Activated CD8-positive, alpha-beta T cell treated with anti-CD3 and anti-CD28 coated beads, Interleukin-2, amount 10 ng/mL, durations not matched to agents 7 days and 5 days (primary cell): ENCODE measurements around the gene GP5. TPM values are rescaled to one million over a fixed set of nuclear protein-coding genes. Genes with fewer than 3 reads are reported as not detected.

Source experiments
- ATAC-seq: fragments of 150-1000 bp; cut with Tn5 transposase; one replicate; pipeline ENCODE4 v1.10.0; 2021; ENCODE audit warnings: moderate library complexity
- CTCF ChIA-PET: fragments of 350-600 bp; sonication (Branson Sonifier 250); formaldehyde crosslinking; loops from one replicate; lab custom pipeline; 2021; ENCODE audit warnings: antibody characterized with exemption; lab: Charles Lee
- POLR2A ChIA-PET: fragments of 350-600 bp; sonication (Branson Sonifier 250); formaldehyde crosslinking; loops from one replicate; lab custom pipeline; 2021; ENCODE audit warnings: antibody characterized with exemption; lab: Charles Lee
- DNase-seq: peaks from one replicate; pipeline ENCODE4 v3.0.0-alpha.2; 2020
- H3K27ac Mint-ChIP-seq: one replicate; pipeline ENCODE4 v1.8.0; 2021; ENCODE audit warnings: mild to moderate bottlenecking, mixed read lengths
- H3K27me3 Mint-ChIP-seq: one replicate; pipeline ENCODE4 v1.8.0; 2021; ENCODE audit warnings: low read depth, mixed read lengths
- H3K36me3 Mint-ChIP-seq: one replicate; pipeline ENCODE4 v1.8.0; 2021; ENCODE audit warnings: low read depth, mixed read lengths
- H3K4me1 Mint-ChIP-seq: one replicate; pipeline ENCODE4 v1.8.0; 2021; ENCODE audit warnings: low read depth, mixed read lengths
- H3K4me3 Mint-ChIP-seq: one replicate; pipeline ENCODE4 v1.8.0; 2021; ENCODE audit warnings: mild to moderate bottlenecking, mixed read lengths
- H3K9me3 Mint-ChIP-seq: one replicate; pipeline ENCODE4 v1.8.0; 2022; ENCODE audit warnings: mixed read lengths; ENCODE audit not compliant: insufficient read depth
- total RNA-seq, 2 experiments: library from RNA; stranded (reverse); gene quantifications; one replicate each; pipeline ENCODE4 v1.2.3, GENCODE V29; 2021

Gene GP5
- total RNA-seq, 2 experiments from 2014 or later = 1.3 to 1.4 TPM

- no peak overlapping the region for H3K4me3 Mint-ChIP-seq
- POLR2A ChIA-PET = no interaction called here
- H3K36me3 Mint-ChIP-seq = no peaks in the 10 kb centered on the region
- CTCF ChIA-PET = interaction anchor here (1.4 kb wide), 1 partner anchor 585 kb away, joined by 3 read pairs; no protein-coding TSS in a partner anchor
- H3K27ac Mint-ChIP-seq = no peak overlapping the region
- H3K4me1 Mint-ChIP-seq = no peaks in the 10 kb centered on the region
- peaks cover 8% of the 10 kb centered on the region for H3K27me3 Mint-ChIP-seq
- ATAC-seq (no peak), DNase-seq (no peak)
- no peaks in the 10 kb centered on the region for H3K9me3 Mint-ChIP-seq
Measured at GRCh38 chr3:194364314-194364651, 34.8 kb downstream of the GP5 start.

GRCh38 chr3:194360568-194360967, 38.5 kb downstream of the GP5 start:
- Mint-ChIP-seq H3K4me1 (no peaks in the 10 kb centered on the region), H3K36me3 (no peaks in the 10 kb centered on the region), H3K4me3 (no peak overlapping the region), H3K9me3 (no peaks in the 10 kb centered on the region), H3K27me3 (no peaks in the 10 kb centered on the region), H3K27ac (no peak overlapping the region)
- ATAC-seq (no peak), DNase-seq (no peak)
- ChIA-PET CTCF (interaction anchor here (2.3 kb wide), 1 partner anchor 17 kb away, joined by 8 read pairs; no protein-coding TSS in a partner anchor), POLR2A (interaction anchor here (0.5 kb wide), 1 partner anchor 255 kb away, joined by 3 read pairs; no protein-coding TSS in a partner anchor)

GRCh38 chr3:194357681-194358080, 41.4 kb downstream of the GP5 start:
- no peak for ATAC-seq
- Mint-ChIP-seq H3K4me1 (no peaks in the 10 kb centered on the region), H3K9me3 (no peaks in the 10 kb centered on the region), H3K27ac (no peak overlapping the region), H3K36me3 (no peaks in the 10 kb centered on the region), H3K4me3 (no peak overlapping the region), H3K27me3 (no peaks in the 10 kb centered on the region)
- ChIA-PET CTCF (no interaction called here), POLR2A (interaction anchor here (0.6 kb wide), 1 partner anchor 227 kb away, joined by 3 read pairs; no protein-coding TSS in a partner anchor)
- DNase-seq = no peak

GRCh38 chr3:194355379-194355778, 43.7 kb downstream of the GP5 start:
- ChIA-PET CTCF (interaction anchor here (1.0 to 1.4 kb wide), 2 partner anchors 11 to 48 kb away, joined by 3 to 7 read pairs; no protein-coding TSS in a partner anchor), POLR2A (no interaction called here)
- no peak overlapping the region for H3K4me3 Mint-ChIP-seq
- no peaks in the 10 kb centered on the region for H3K36me3 Mint-ChIP-seq
- no peak overlapping the region for H3K27ac Mint-ChIP-seq
- no peaks in the 10 kb centered on the region for H3K4me1 Mint-ChIP-seq
- no peaks in the 10 kb centered on the region for H3K27me3 Mint-ChIP-seq
- DNase-seq = no peak
- no peaks in the 10 kb centered on the region for H3K9me3 Mint-ChIP-seq
- ATAC-seq = no peak

- CTCF ChIA-PET = no interaction called here
- POLR2A ChIA-PET = no interaction called here
Measured at GRCh38 chr3:194354315-194354714, 44.8 kb downstream of the GP5 start.

GRCh38 chr3:194352667-194353246, 46.3 kb downstream of the GP5 start:
- no peak overlapping the region for H3K4me3 Mint-ChIP-seq
- no peak overlapping the region for H3K27ac Mint-ChIP-seq
- H3K9me3 Mint-ChIP-seq = no peaks in the 10 kb centered on the region
- H3K27me3 Mint-ChIP-seq = no peaks in the 10 kb centered on the region
- ChIA-PET POLR2A (no interaction called here), CTCF (interaction anchor here (0.6 to 1.0 kb wide), 2 partner anchors 8 to 10 kb away, joined by 3 read pairs; no protein-coding TSS in a partner anchor)
- DNase-seq (no peak), ATAC-seq (no peak)
- H3K4me1 Mint-ChIP-seq = no peaks in the 10 kb centered on the region
- no peaks in the 10 kb centered on the region for H3K36me3 Mint-ChIP-seq

More at GRCh38 chr3:194354315-194354714, 44.8 kb downstream of the GP5 start:
- DNase-seq (no peak), ATAC-seq (no peak)
- Mint-ChIP-seq H3K4me1 (no peaks in the 10 kb centered on the region), H3K27me3 (no peaks in the 10 kb centered on the region), H3K36me3 (no peaks in the 10 kb centered on the region), H3K9me3 (no peaks in the 10 kb centered on the region), H3K27ac (no peak overlapping the region), H3K4me3 (no peak overlapping the region)

- no peaks in the 10 kb centered on the region for H3K27me3 Mint-ChIP-seq
- no peaks in the 10 kb centered on the region for H3K36me3 Mint-ChIP-seq
- H3K4me1 Mint-ChIP-seq = no peaks in the 10 kb centered on the region
- no peak for ATAC-seq
- H3K4me3 Mint-ChIP-seq = no peak overlapping the region
- POLR2A ChIA-PET = no interaction called here
- no peak overlapping the region for H3K27ac Mint-ChIP-seq
- no peak for DNase-seq
- H3K9me3 Mint-ChIP-seq = no peaks in the 10 kb centered on the region
- CTCF ChIA-PET = no interaction called here
Measured at GRCh38 chr3:194351952-194352536, 47.0 kb downstream of the GP5 start.

- no peak within 1 kb of the TSS for H3K27ac Mint-ChIP-seq
- ChIA-PET POLR2A (no interaction called here), CTCF (interaction anchor here (0.8 to 1.0 kb wide), 2 partner anchors 18 to 47 kb away, joined by 3 to 4 read pairs; no protein-coding TSS in a partner anchor)
- no peaks in the 10 kb centered on the region for H3K36me3 Mint-ChIP-seq
- no peaks in the 10 kb centered on the region for H3K27me3 Mint-ChIP-seq
- no peak for DNase-seq
- no peaks in the 10 kb centered on the region for H3K4me1 Mint-ChIP-seq
- no peaks in the 10 kb centered on the region for H3K9me3 Mint-ChIP-seq
- H3K4me3 Mint-ChIP-seq = no peak within 1 kb of the TSS
- no peak for ATAC-seq
Measured at GRCh38 chr3:194351080-194351672, 47.9 kb downstream of the GP5 start, which contains the start of gene CPN2. TSS of gene CPN2 (minus strand) at chr3:194351328. CDS start at chr3:194342702, 8,626 bp downstream.

- no peaks in the 10 kb centered on the region for H3K36me3 Mint-ChIP-seq
- no peak overlapping the region for H3K27ac Mint-ChIP-seq
- ATAC-seq (no peak), DNase-seq (no peak)
- H3K4me3 Mint-ChIP-seq = no peak overlapping the region
- H3K27me3 Mint-ChIP-seq = no peaks in the 10 kb centered on the region
- H3K9me3 Mint-ChIP-seq = no peaks in the 10 kb centered on the region
- CTCF ChIA-PET = interaction anchor here (0.8 to 1.0 kb wide), 2 partner anchors 17 to 47 kb away, joined by 3 to 4 read pairs; no protein-coding TSS in a partner anchor
- H3K4me1 Mint-ChIP-seq = no peaks in the 10 kb centered on the region
- POLR2A ChIA-PET = no interaction called here
Measured at GRCh38 chr3:194350726-194351071, 48.4 kb downstream of the GP5 start.

- ATAC-seq (no peak), DNase-seq (no peak)
- CTCF ChIA-PET = no interaction called here
- POLR2A ChIA-PET = no interaction called here
- no peak overlapping the region for H3K27ac Mint-ChIP-seq
- no peaks in the 10 kb centered on the region for H3K9me3 Mint-ChIP-seq
- H3K27me3 Mint-ChIP-seq = no peaks in the 10 kb centered on the region
- no peaks in the 10 kb centered on the region for H3K4me1 Mint-ChIP-seq
- no peaks in the 10 kb centered on the region for H3K36me3 Mint-ChIP-seq
- H3K4me3 Mint-ChIP-seq = no peak overlapping the region
Measured at GRCh38 chr3:194348354-194348753, 50.7 kb downstream of the GP5 start.

- Mint-ChIP-seq H3K4me1 (no peaks in the 10 kb centered on the region), H3K4me3 (no peak overlapping the region), H3K27ac (no peak overlapping the region), H3K27me3 (peaks cover 5% of the 10 kb centered on the region), H3K9me3 (no peaks in the 10 kb centered on the region), H3K36me3 (no peaks in the 10 kb centered on the region)
- ChIA-PET CTCF (interaction anchor here (2.2 to 4.0 kb wide), 2 partner anchors 13 to 57 kb away, joined by 9 to 29 read pairs; no protein-coding TSS in a partner anchor), POLR2A (no interaction called here)
- no peak for ATAC-seq
- DNase-seq = no peak
Measured at GRCh38 chr3:194346621-194347020, 52.4 kb downstream of the GP5 start.

- ChIA-PET POLR2A (no interaction called here), CTCF (interaction anchor here (0.9 to 4.0 kb wide), 5 partner anchors 12 to 61 kb away, joined by 3 to 29 read pairs (median 4); no protein-coding TSS in a partner anchor)
- no peak overlapping the region for H3K27ac Mint-ChIP-seq
- H3K4me3 Mint-ChIP-seq = no peak overlapping the region
- H3K27me3 Mint-ChIP-seq = peaks cover 5% of the 10 kb centered on the region
- no peak for ATAC-seq
- DNase-seq = no peak
- no peaks in the 10 kb centered on the region for H3K4me1 Mint-ChIP-seq
- H3K36me3 Mint-ChIP-seq = no peaks in the 10 kb centered on the region
- no peaks in the 10 kb centered on the region for H3K9me3 Mint-ChIP-seq
Measured at GRCh38 chr3:194346035-194346434, 53.0 kb downstream of the GP5 start.
